WTC11 (cell line): ENCODE measurements around the gene IFNG. TPM values are rescaled to one million over a fixed set of nuclear protein-coding genes. Genes with fewer than 3 reads are reported as not detected.

Experiments used
- ATAC-seq: fragments of 200-7000 bp; cut with Tn5 transposase; 2 replicates; pipeline ENCODE4 v1.10.0; 2021; ENCODE audit warnings: mild to moderate bottlenecking, moderate library complexity
- CTCF ChIA-PET: fragments of 300-600 bp; sonication (Branson Sonifier 250); formaldehyde crosslinking; loops from one replicate; lab custom pipeline; 2021; ENCODE audit warnings: antibody characterized with exemption; lab: Charles Lee
- POLR2A ChIA-PET: fragments of 350-600 bp; sonication (Branson Sonifier 250); formaldehyde crosslinking; loops from one replicate; lab custom pipeline; 2021; ENCODE audit warnings: antibody characterized with exemption; lab: Charles Lee
- DNase-seq: peaks from one replicate; pipeline ENCODE4 v3.0.0; 2021; ENCODE audit warnings: low spot score
- H3K27ac Mint-ChIP-seq: 2 replicates; pipeline ENCODE4 v1.8.0; 2021; ENCODE audit warnings: mixed read lengths
- H3K27me3 Mint-ChIP-seq: 2 replicates; pipeline ENCODE4 v1.8.0; 2021; ENCODE audit warnings: low read depth, mild to moderate bottlenecking, moderate library complexity, mixed read lengths
- H3K36me3 Mint-ChIP-seq: 2 replicates; pipeline ENCODE4 v1.8.0; 2021; ENCODE audit warnings: mixed read lengths
- H3K4me1 Mint-ChIP-seq: 2 replicates; pipeline ENCODE4 v1.8.0; 2022; ENCODE audit warnings: mixed read lengths
- H3K4me3 Mint-ChIP-seq: 2 replicates; pipeline ENCODE4 v1.8.0; 2021; ENCODE audit warnings: mild to moderate bottlenecking, moderate library complexity, mixed read lengths
- H3K9me3 Mint-ChIP-seq: 2 replicates; pipeline ENCODE4 v1.8.0; 2021; ENCODE audit warnings: mixed read lengths
- AFF4 ChIP-seq: sonication (generic); formaldehyde crosslinking; IDR thresholded peaks from 2 replicates; pipeline ENCODE4 v1.8.1; 2023; ENCODE audit warnings: mild to moderate bottlenecking, missing genetic modification reagents, borderline replicate concordance
- ATF3 ChIP-seq: sonication (generic); formaldehyde crosslinking; conservative IDR thresholded peaks from 2 replicates; pipeline ENCODE4 v1.8.1; 2022; ENCODE audit warnings: mild to moderate bottlenecking, missing genetic modification reagents
- CBFB ChIP-seq: sonication (generic); formaldehyde crosslinking; IDR thresholded peaks from 2 replicates; pipeline ENCODE4 v1.8.1; 2022; ENCODE audit warnings: mild to moderate bottlenecking, low read depth, missing genetic modification reagents
- E2F1 ChIP-seq: sonication (generic); formaldehyde crosslinking; IDR thresholded peaks from 2 replicates; pipeline ENCODE4 v1.8.0; 2022; ENCODE audit warnings: mild to moderate bottlenecking, missing genetic modification reagents
- ESRRA ChIP-seq: sonication (generic); formaldehyde crosslinking; IDR thresholded peaks from 2 replicates; pipeline ENCODE4 v1.8.1; 2022; ENCODE audit warnings: mild to moderate bottlenecking, missing genetic modification reagents, borderline replicate concordance
- FOXP4 ChIP-seq: sonication (generic); formaldehyde crosslinking; IDR thresholded peaks from 2 replicates; pipeline ENCODE4 v1.8.0; 2022; ENCODE audit warnings: mild to moderate bottlenecking, missing genetic modification reagents
- JUN ChIP-seq: sonication (generic); formaldehyde crosslinking; IDR thresholded peaks from 2 replicates; pipeline ENCODE4 v1.8.0; 2023; ENCODE audit warnings: mild to moderate bottlenecking, missing genetic modification reagents
- MAX ChIP-seq: sonication (generic); formaldehyde crosslinking; IDR thresholded peaks from 2 replicates; pipeline ENCODE4 v1.8.0; 2022; ENCODE audit warnings: mild to moderate bottlenecking, missing genetic modification reagents
- NFATC4 ChIP-seq: fragments of 250-450 bp; sonication (Bioruptor Pico); IDR thresholded peaks from 2 replicates; pipeline ENCODE4 v1.9.0; 2021; ENCODE audit warnings: mild to moderate bottlenecking
- OVOL2 ChIP-seq: fragments of 250-450 bp; sonication (Bioruptor Pico); IDR thresholded peaks from 2 replicates; pipeline ENCODE4 v1.9.0; 2021; ENCODE audit warnings: mild to moderate bottlenecking, borderline replicate concordance
- RORB ChIP-seq: fragments of 250-450 bp; sonication (Bioruptor Pico); IDR thresholded peaks from 2 replicates; pipeline ENCODE4 v1.9.0; 2021; ENCODE audit warnings: mild to moderate bottlenecking
- STAT6 ChIP-seq: sonication (generic); formaldehyde crosslinking; conservative IDR thresholded peaks from 2 replicates; pipeline ENCODE4 v1.8.1; 2023; ENCODE audit warnings: mild to moderate bottlenecking, low read depth, missing genetic modification reagents, moderate library complexity
- USF2 ChIP-seq: sonication (generic); formaldehyde crosslinking; IDR thresholded peaks from 2 replicates; pipeline ENCODE4 v1.8.1; 2023; ENCODE audit warnings: mild to moderate bottlenecking, missing genetic modification reagents, moderate library complexity
- ZBTB21 ChIP-seq: sonication (generic); formaldehyde crosslinking; IDR thresholded peaks from 2 replicates; pipeline ENCODE4 v1.8.1; 2023; ENCODE audit warnings: mild to moderate bottlenecking, missing genetic modification reagents, borderline replicate concordance
- ZNF121 ChIP-seq: sonication (generic); formaldehyde crosslinking; IDR thresholded peaks from 2 replicates; pipeline ENCODE4 v1.8.0; 2023; ENCODE audit warnings: missing genetic modification reagents
- ZNF263 ChIP-seq: sonication (generic); formaldehyde crosslinking; IDR thresholded peaks from 2 replicates; pipeline ENCODE4 v1.8.1; 2022; ENCODE audit warnings: low read depth, mild to moderate bottlenecking, moderate library complexity, missing genetic modification reagents
- ZNF281 ChIP-seq: sonication (generic); formaldehyde crosslinking; IDR thresholded peaks from 2 replicates; pipeline ENCODE4 v1.8.0; 2023; ENCODE audit warnings: mild to moderate bottlenecking, missing genetic modification reagents
- ZNF317 ChIP-seq: sonication (generic); formaldehyde crosslinking; IDR thresholded peaks from 2 replicates; pipeline ENCODE4 v1.8.1; 2023; ENCODE audit warnings: low read depth, mild to moderate bottlenecking, moderate library complexity, missing genetic modification reagents, borderline replicate concordance
- ZNF425 ChIP-seq: fragments of 250-450 bp; sonication (Bioruptor Pico); conservative IDR thresholded peaks from 2 replicates; pipeline ENCODE4 v1.9.0; 2021; ENCODE audit warnings: mild to moderate bottlenecking
- total RNA-seq: library from RNA; stranded (reverse); gene quantifications from 3 replicates; pipeline ENCODE4 v1.2.3, GENCODE V29; 2021

Gene IFNG
- total RNA-seq, 1 experiment from 2014 or later, result 0.42 TPM

- TF ChIP-seq MAX (CRISPR knock-in tag), result no peak
- TF ChIP-seq E2F1 (CRISPR knock-in tag), result no peak
- TF ChIP-seq ZNF425 (CRISPR knock-in tag), result no peak
- TF ChIP-seq AFF4 (CRISPR knock-in tag), result no peak
- no peak for TF ChIP-seq CBFB (CRISPR knock-in tag)
- no peak for TF ChIP-seq ZNF121 (CRISPR knock-in tag)
- TF ChIP-seq NFATC4 (CRISPR knock-in tag), result no peak
- TF ChIP-seq ZNF281 (CRISPR knock-in tag), result no peak
Measured at GRCh38 chr12:68119250-68119649, 40.3 kb downstream of the IFNG start (continued).

- H3K27ac Mint-ChIP-seq, result no peak overlapping the region
- TF ChIP-seq JUN (CRISPR knock-in tag), result no peak
- no peak for TF ChIP-seq ATF3
- no peak for TF ChIP-seq ESRRA
- no peak for TF ChIP-seq USF2 (CRISPR knock-in tag)
- no peak for TF ChIP-seq ZNF263
- no peak for TF ChIP-seq OVOL2 (CRISPR knock-in tag)
- TF ChIP-seq ZBTB21 (CRISPR knock-in tag), result no peak
- no peak for TF ChIP-seq FOXP4
- TF ChIP-seq RORB (CRISPR knock-in tag), result no peak
- TF ChIP-seq ZNF317, result no peak
- TF ChIP-seq STAT6 (CRISPR knock-in tag), result no peak
Measured at GRCh38 chr12:68118096-68118755, 41.3 kb downstream of the IFNG start.

More at GRCh38 chr12:68118096-68118755, 41.3 kb downstream of the IFNG start:
- CTCF ChIA-PET, result interaction anchor here (4.6 kb wide), 1 partner anchor 40 kb away, joined by 30 read pairs; no protein-coding TSS in a partner anchor
- ATAC-seq, result peak; percentile 93
- no peak for DNase-seq
- Mint-ChIP-seq H3K4me1 (peaks cover 16% of the 10 kb centered on the region), H3K9me3 (no peaks in the 10 kb centered on the region), H3K36me3 (no peaks in the 10 kb centered on the region), H3K27me3 (peaks cover 4% of the 10 kb centered on the region), H3K4me3 (no peak overlapping the region)
- POLR2A ChIA-PET, result no interaction called here
